DMS114 treated with DMSO at 0.1 percent for 48 hours (cell line): ENCODE measurements around the gene EFCC1.
A peak's percentile ranks its signal among the peaks of the same experiment; 100 is the strongest.

Experiments
- DNase-seq: peaks from one replicate; lab custom pipeline; 2025; ENCODE audit not compliant: unreplicated experiment; lab: John Stamatoyannopoulos, UW

The EFCC1 gene

GRCh38 chr3:129014148-129014547, 13.0 kb downstream of the EFCC1 start:
- no peak for DNase-seq

GRCh38 chr3:129014793-129015345, 13.8 kb downstream of the EFCC1 start:
- no peak for DNase-seq

GRCh38 chr3:129015388-129016105, 14.4 kb downstream of the EFCC1 start:
- DNase-seq: no peak

GRCh38 chr3:129016356-129016719, 15.2 kb downstream of the EFCC1 start:
- DNase-seq: no peak

GRCh38 chr3:129016720-129017483, 15.8 kb downstream of the EFCC1 start:
- DNase-seq: no peak

GRCh38 chr3:129017484-129017899, 16.4 kb downstream of the EFCC1 start:
- DNase-seq: no peak

- DNase-seq: no peak
Observed at GRCh38 chr3:129018271-129018670, 17.2 kb downstream of the EFCC1 start.

- DNase-seq: no peak
Observed at GRCh38 chr3:129018751-129019150, 17.6 kb downstream of the EFCC1 start.

GRCh38 chr3:129019266-129019665, 18.2 kb downstream of the EFCC1 start:
- no peak for DNase-seq

GRCh38 chr3:129020691-129021090, 19.6 kb downstream of the EFCC1 start:
- no peak for DNase-seq

GRCh38 chr3:129021140-129021551, 20.0 kb downstream of the EFCC1 start:
- DNase-seq: no peak

- no peak for DNase-seq
Observed at GRCh38 chr3:129022114-129023007, 21.3 kb downstream of the EFCC1 start.

- no peak for DNase-seq
Observed at GRCh38 chr3:129023008-129023358, 21.9 kb downstream of the EFCC1 start.

GRCh38 chr3:129023909-129024308, 22.8 kb downstream of the EFCC1 start:
- peak; percentile 17 for DNase-seq

GRCh38 chr3:129025108-129025507, 24.0 kb downstream of the EFCC1 start:
- DNase-seq: no peak

GRCh38 chr3:129025691-129026435, 24.8 kb downstream of the EFCC1 start:
- no peak for DNase-seq

- DNase-seq: peak; percentile 70
Observed at GRCh38 chr3:129026728-129027543, 25.8 kb downstream of the EFCC1 start.

GRCh38 chr3:129027544-129027880, 26.4 kb downstream of the EFCC1 start:
- DNase-seq: no peak

GRCh38 chr3:129028866-129029265, 27.8 kb downstream of the EFCC1 start:
- DNase-seq: no peak

- no peak for DNase-seq
Observed at GRCh38 chr3:129030611-129031010, 29.5 kb downstream of the EFCC1 start.
